Hippocampal formation (tissue), 2 donors: ENCODE data around the gene AKNA.

Experiments
- DNase-seq, 2 donors: peaks; one replicate each; lab custom pipeline; 2025; lab: John Stamatoyannopoulos, UW

The AKNA gene

GRCh38 chr9:114284316-114285060 lies 103.3 kb downstream of the AKNA start:
- DNase-seq = no peak
